ENCODE data around the gene MEIOC.

Gene MEIOC

GRCh38 chr17:44707755-44708400 is 51.6 kb downstream of the MEIOC start:
- H3K4me3 ChIP-seq (ENCODE audit: low read depth, low read length) = peak overlapping the region; percentile 99
- DNase-seq (ENCODE audit: low read depth) = no peak
- TF ChIP-seq, protein P1, sequence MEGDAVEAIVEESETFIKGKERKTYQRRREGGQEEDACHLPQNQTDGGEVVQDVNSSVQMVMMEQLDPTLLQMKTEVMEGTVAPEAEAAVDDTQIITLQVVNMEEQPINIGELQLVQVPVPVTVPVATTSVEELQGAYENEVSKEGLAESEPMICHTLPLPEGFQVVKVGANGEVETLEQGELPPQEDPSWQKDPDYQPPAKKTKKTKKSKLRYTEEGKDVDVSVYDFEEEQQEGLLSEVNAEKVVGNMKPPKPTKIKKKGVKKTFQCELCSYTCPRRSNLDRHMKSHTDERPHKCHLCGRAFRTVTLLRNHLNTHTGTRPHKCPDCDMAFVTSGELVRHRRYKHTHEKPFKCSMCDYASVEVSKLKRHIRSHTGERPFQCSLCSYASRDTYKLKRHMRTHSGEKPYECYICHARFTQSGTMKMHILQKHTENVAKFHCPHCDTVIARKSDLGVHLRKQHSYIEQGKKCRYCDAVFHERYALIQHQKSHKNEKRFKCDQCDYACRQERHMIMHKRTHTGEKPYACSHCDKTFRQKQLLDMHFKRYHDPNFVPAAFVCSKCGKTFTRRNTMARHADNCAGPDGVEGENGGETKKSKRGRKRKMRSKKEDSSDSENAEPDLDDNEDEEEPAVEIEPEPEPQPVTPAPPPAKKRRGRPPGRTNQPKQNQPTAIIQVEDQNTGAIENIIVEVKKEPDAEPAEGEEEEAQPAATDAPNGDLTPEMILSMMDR (IDR thresholded peaks at IDR 0.05; ENCODE audit: control insufficient read depth, extremely low read depth, insufficient read depth) = no peak

GRCh38 chr17:44708401-44709263 is 52.4 kb downstream of the MEIOC start, which contains the start of gene DBF4B:
Gene DBF4B (plus strand): TSS chr17:44708665. CDS start chr17:44708821, 156 bp downstream.
- H3K4me3 ChIP-seq (ENCODE audit: low read depth, low read length) = peak within 1 kb of the TSS; percentile 99
- TF ChIP-seq, protein P1 (IDR thresholded peaks at IDR 0.05; ENCODE audit: control insufficient read depth, extremely low read depth, insufficient read depth) = no peak
- DNase-seq (ENCODE audit: low read depth) = peak; percentile 76

DNA sequence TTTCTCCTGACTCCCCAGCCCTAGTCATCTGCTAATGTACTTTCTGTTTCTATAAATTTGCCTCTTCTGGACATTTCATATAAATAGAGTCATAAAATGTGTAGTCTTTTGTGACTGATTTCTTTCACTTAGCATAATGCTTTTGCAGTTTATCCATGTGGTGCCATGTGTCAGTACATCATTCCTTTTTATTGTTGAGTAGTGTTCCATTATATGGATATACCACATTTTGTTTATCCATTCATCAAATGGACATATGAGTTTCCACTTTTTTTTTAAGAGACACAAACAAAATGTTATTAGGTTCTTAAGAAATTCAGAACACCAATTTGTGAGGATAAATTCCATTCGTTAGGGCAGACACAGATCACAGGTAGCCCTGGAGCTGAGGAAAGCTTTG is 63.2 kb downstream of the MEIOC start:
- H3K4me3 ChIP-seq (ENCODE audit: low read depth, low read length) = no peak overlapping the region
- no peak for DNase-seq (ENCODE audit: low read depth)
- TF ChIP-seq, protein P1 (IDR thresholded peaks at IDR 0.05; ENCODE audit: control insufficient read depth, extremely low read depth, insufficient read depth) = no peak

- no peak for DNase-seq (ENCODE audit: low read depth)
- TF ChIP-seq, protein P1 (IDR thresholded peaks at IDR 0.05; ENCODE audit: control insufficient read depth, extremely low read depth, insufficient read depth) = no peak
These were observed 66.0 kb downstream of the MEIOC start for GRCh38 chr17:44722254-44722653.

More at GRCh38 chr17:44722254-44722653, 66.0 kb downstream of the MEIOC start:
- H3K4me3 ChIP-seq (ENCODE audit: low read depth, low read length) = no peak overlapping the region

Data from LNCaP clone FGC (cell line).